ENCODE measurements around the gene RABGAP1L.

GRCh38 chr1:174723816-174724215, 564.5 kb downstream of the RABGAP1L start:
- no peak for TF ChIP-seq RNF2 (IDR thresholded peaks at IDR 0.05; ENCODE audit: borderline replicate concordance, low read depth, low read length, missing control alignments, poor library complexity, severe bottlenecking)
- no peak for TF ChIP-seq JUND (IDR thresholded peaks at IDR 0.05; ENCODE audit: low read length)
- TF ChIP-seq CTCF (IDR thresholded peaks at IDR 0.05; ENCODE audit: control extremely low read depth in 1 of 3, insufficient read depth in 1 of 3, low read depth in 1 of 3, low read length in 3 of 3), result no peak

All from H1 (cell line).